ENCODE data around the gene SAMHD1.

GRCh38 chr20:36927704-36928103 is 23.8 kb downstream of the SAMHD1 start:
- TF ChIP-seq CTCF (IDR thresholded peaks at IDR 0.05; ENCODE audit: low read length): no peak
- no peak for TF ChIP-seq EZH2 (IDR thresholded peaks at IDR 0.05; ENCODE audit: borderline replicate concordance, low read length)
